Heart right ventricle (tissue), 16 donors: ENCODE measurements around the gene FGF14. TPM values are rescaled to one million over a fixed set of nuclear protein-coding genes. Genes with fewer than 3 reads are reported as not detected.
A peak's percentile ranks its signal among the peaks of the same experiment; 100 is the strongest.

ENCODE experiments used
- ATAC-seq, 8 donors: fragments of 200-7000 bp; cut with Tn5 transposase; one replicate each; pipeline ENCODE4 v1.9.1; 2020; ENCODE audit warnings: mild to moderate bottlenecking in 8 of 8, moderate library complexity in 8 of 8, moderate number of reproducible peaks in 1 of 8
- DNase-seq, 2 donors: peaks; one replicate each; pipeline ENCODE4 v3.0.0-alpha.2; 2020
- H3K27ac ChIP-seq, 10 donors: fragments of 200-600 bp; sonication (generic) in 2 of 10; one replicate each; pipeline versions ENCODE4 v1.5.0 to v1.8.0; 2020 to 2022; ENCODE audit warnings: mild to moderate bottlenecking in 3 of 10
- H3K27me3 ChIP-seq, 7 donors: fragments of 200-600 bp; one replicate each; pipeline ENCODE4 v1.8.0; 2021 to 2022; ENCODE audit warnings: mild to moderate bottlenecking in 2 of 7
- H3K36me3 ChIP-seq, 9 donors: fragments of 200-600 bp; sonication (generic) in 1 of 9; one replicate each; pipeline versions ENCODE4 v1.5.0 to v1.8.0; 2020 to 2022; ENCODE audit warnings: mild to moderate bottlenecking in 2 of 9
- H3K4me1 ChIP-seq, 9 donors: fragments of 200-600 bp; sonication (generic) in 1 of 9; one replicate each; pipeline versions ENCODE4 v1.5.0 to v1.8.0; 2020 to 2022; ENCODE audit warnings: mild to moderate bottlenecking in 4 of 9
- H3K4me3 ChIP-seq, 10 donors: fragments of 200-600 bp; sonication (generic) in 2 of 10; one replicate each; pipeline versions ENCODE4 v1.5.0 to v1.8.0; 2020 to 2022; ENCODE audit warnings: mild to moderate bottlenecking in 7 of 10, moderate library complexity in 2 of 10
- H3K9me3 ChIP-seq, 11 donors: fragments of 200-600 bp in 10 of 11; sonication (generic) in 2 of 11; one replicate each; pipeline versions ENCODE4 v1.5.0 to v1.8.0; 2013 to 2022; ENCODE audit warnings: mild to moderate bottlenecking in 2 of 11, control low read depth in 1 of 11, moderate library complexity in 1 of 11
- CTCF ChIP-seq, 9 donors: fragments of 200-600 bp; sonication (generic) in 2 of 9; IDR thresholded peaks; one replicate each; pipeline versions ENCODE4 v1.5.0 to v1.8.0; 2021 to 2022; ENCODE audit warnings: antibody characterized with exemption in 9 of 9, mild to moderate bottlenecking in 5 of 9, moderate library complexity in 1 of 9
- WGBS, 2 donors: extraction: QIAGEN DNeasy Blood & Tissue Kit; methylation state at CpG; one replicate each; pipeline ENCODE4 v1.1.7; 2013; ENCODE audit warnings: inconsistent platforms in 1 of 2; 5-methylcytosine and 5-hydroxymethylcytosine counted together
- intact Hi-C, 10 donors: fragments of 100-400 bp; cut with DNase I; formaldehyde crosslinking; loops; one replicate each; pipeline versions ENCODE4 v1.11.1 to v1.14.2; 2022
- polyA plus RNA-seq, 2 donors: library from polyadenylated mRNA; stranded (reverse); fragments of 200-250 nt; gene quantifications; one replicate each; pipeline ENCODE4 v1.2.3, GENCODE V29; 2013
- total RNA-seq, 10 donors: library from RNA; stranded (reverse); fragmentation: NEBNext Ultra II Directional in 3 of 10; extraction: Animal tissue kit (Norgen Biotek cat#: 25700) in 3 of 10; gene quantifications; one replicate each; pipeline versions ENCODE4 v1.2.1 to v1.2.4, GENCODE V29; 2021 to 2023
- donor health status: Arrhythmogenic right ventricular cardiomyopathy.
- donor health status: ischemic (EF 13 %, LVEDD 7.1; RV severe dilation, severe dysfunction).
- donor health status: healthy with polysubstance abuse.
- donor health status: DM: no; HTN: yes; CAD: no.
- donor health status: DM: no; HTN: no; CAD: no.
- donor health status: ischemic (EF 25% LVEDD 6.9; RV normal size, moderate dysfunction).
- donor health status: ischemic (EF 25% LVEDD 5.7; RV mildly dilated, moderate dysfunction).
- donor health status: healthy.
- donor health status: DM: yes; HTN: yes; CAD: no.
- donor health status: Ischemic cardiomyopathy.
- donor health status: ischemic (EF 35%, LVEDD 5.7; RV mildly dilated, moderate dysfunction).
- donor health status: nonischemic (EF 11% LVEDD 7.7; RV severe dilation, severe dysfunction).
- donor health status: DM: yes; HTN: yes; CAD: no.
- donor health status: PGD.
- donor health status: ischemic (EF 29% LVEDD 5.4; RV normal size, mild dysfunction).
- donor health status: nonischemic (EF 23%, LVEDD 6.1; RV moderate dilation, normal function).

FGF14 gene
- total and polyA plus RNA-seq, 12 donors, result 0.20 to 7.8 (median 5.3) TPM

DNA sequence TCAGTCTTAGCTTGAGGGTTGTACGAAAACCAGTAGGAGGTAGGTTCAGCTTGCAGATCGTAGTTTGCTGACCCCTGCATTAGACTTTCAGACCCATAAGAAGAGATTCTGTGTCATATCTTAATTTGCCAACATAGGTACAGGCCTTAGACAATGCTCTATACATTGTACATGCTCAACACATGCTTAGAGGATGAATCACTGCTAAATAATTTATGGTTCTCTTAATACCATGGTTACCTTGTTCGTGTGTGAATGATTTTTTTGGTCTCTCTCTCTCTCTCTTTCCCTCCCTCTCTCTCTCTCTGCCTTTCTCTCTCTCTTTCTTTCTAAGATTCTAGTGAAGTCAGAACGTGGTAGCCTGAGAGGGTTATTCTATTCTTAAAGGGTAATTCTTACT, 112.2 kb downstream of the FGF14 start:
- no peaks in the 10 kb centered on the region for H3K36me3 ChIP-seq
- H3K27ac ChIP-seq, result no peak overlapping the region
- peaks cover 0 to 19% (median 9%) of the 10 kb centered on the region in 9 donors for H3K4me1 ChIP-seq
- no peaks in the 10 kb centered on the region for H3K27me3 ChIP-seq
- no peaks in the 10 kb centered on the region for H3K9me3 ChIP-seq
- no peak overlapping the region for H3K4me3 ChIP-seq
- no peak for DNase-seq
- intact Hi-C loops, result loop anchor here in 2 of 10 donors (10.0 kb wide), 2 partner anchors 55 to 345 kb away; no protein-coding TSS in a partner anchor
- WGBS, 2 donors, result 67 to 68% methylated on average over 4 of the region's 4 CpGs
- no peak for TF ChIP-seq CTCF (IDR thresholded peaks at IDR 0.05)
- ATAC-seq, result no peak

DNA sequence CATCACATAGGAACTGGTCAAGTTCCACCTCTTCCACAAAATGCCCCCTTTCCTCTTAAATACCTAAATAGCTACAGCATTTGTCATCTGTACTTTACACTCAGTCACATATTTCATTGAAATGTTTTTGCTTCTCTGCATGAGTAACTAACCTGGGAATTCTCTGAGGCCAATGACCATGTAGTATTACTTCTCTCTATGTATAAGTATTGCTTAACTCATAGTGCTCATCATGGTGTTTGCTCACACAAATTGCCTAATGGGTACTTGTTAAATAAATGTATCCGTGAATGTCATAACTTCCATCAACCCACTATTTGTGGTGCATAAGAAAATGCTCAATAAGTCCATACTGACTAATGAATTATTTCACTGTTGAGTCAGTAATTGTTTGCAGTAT, 115.5 kb downstream of the FGF14 start:
- H3K4me1 ChIP-seq, result no peaks in the 10 kb centered on the region
- H3K27ac ChIP-seq, result no peak overlapping the region
- 83 to 100% methylated on average over 1 of the region's 1 CpG for WGBS, 2 donors
- intact Hi-C loops, result no loop called here
- no peak overlapping the region for H3K4me3 ChIP-seq
- DNase-seq, result no peak
- no peaks in the 10 kb centered on the region for H3K27me3 ChIP-seq
- ATAC-seq, result no peak
- H3K9me3 ChIP-seq, result no peaks in the 10 kb centered on the region
- TF ChIP-seq CTCF (IDR thresholded peaks at IDR 0.05), result no peak
- no peaks in the 10 kb centered on the region for H3K36me3 ChIP-seq

DNA sequence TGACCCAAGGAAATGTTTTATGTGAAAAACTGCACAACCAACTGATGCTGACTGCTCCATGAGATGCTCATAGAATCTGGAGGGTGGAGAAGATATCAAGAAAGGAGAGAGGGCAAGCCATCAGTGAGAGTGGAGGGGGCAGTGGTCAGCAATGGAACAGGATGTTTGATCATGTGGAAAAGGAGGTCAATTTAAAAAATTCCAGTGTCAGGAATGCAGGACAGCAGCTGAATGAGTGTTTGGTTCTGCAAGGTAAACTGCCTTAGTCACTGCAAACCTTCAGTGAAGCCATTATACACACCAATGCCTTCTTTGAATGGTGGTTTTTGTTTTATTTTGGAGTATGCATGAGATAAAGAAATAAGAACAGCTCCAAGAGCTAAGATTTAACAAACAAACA, 121.5 kb downstream of the FGF14 start:
- TF ChIP-seq CTCF (IDR thresholded peaks at IDR 0.05), result no peak
- no peak for ATAC-seq
- Histone ChIP-seq H3K4me3 (no peak overlapping the region), H3K9me3 (no peaks in the 10 kb centered on the region), H3K27me3 (no peaks in the 10 kb centered on the region), H3K36me3 (no peaks in the 10 kb centered on the region), H3K4me1 (peaks cover 0 to 10% (median 0%) of the 10 kb centered on the region in 9 donors), H3K27ac (no peak overlapping the region)
- DNase-seq, result no peak
- intact Hi-C loops, result no loop called here

DNA sequence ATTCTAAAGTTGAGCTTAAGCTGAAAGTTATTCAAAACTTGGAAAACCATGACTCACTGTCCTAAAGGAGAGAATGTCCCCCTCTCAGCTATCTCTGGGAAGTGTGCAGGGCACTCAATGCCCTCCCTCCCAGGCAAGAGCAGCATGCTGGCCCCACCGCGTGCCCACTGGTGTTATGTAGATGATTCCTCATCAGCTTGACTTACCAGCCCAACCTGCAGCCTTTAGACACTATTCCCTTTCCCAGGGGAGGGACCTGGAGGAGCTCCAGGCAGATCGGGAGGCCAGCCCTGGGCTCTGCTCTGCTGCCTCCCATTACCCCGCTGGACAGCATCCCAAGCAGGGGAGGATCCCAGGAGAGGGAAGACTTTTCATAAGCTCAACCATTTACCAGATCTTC, 124.6 kb downstream of the FGF14 start:
- DNase-seq, result peak; percentile 29 to 51
- peak overlapping the region in 3 of 10 donors; percentile 45 to 58 (median 56) for H3K27ac ChIP-seq
- peak in 7 of 8 donors; percentile 54 to 73 (median 63) for ATAC-seq

More for the DNA sequence above, 124.6 kb downstream of the FGF14 start:
- WGBS, 2 donors, result 48 to 61% methylated on average over 4 of the region's 4 CpGs
- TF ChIP-seq CTCF (IDR thresholded peaks at IDR 0.05), result no peak
- intact Hi-C loops, result no loop called here
- Histone ChIP-seq H3K36me3 (no peaks in the 10 kb centered on the region), H3K27me3 (no peaks in the 10 kb centered on the region), H3K9me3 (no peaks in the 10 kb centered on the region), H3K4me3 (no peak overlapping the region), H3K4me1 (peaks cover 0 to 10% (median 0%) of the 10 kb centered on the region in 9 donors)
